OCI-LY7 (cell line): ENCODE measurements around the gene PNMA8C.

Experiments
- CTCF ChIP-seq: fragments of 200-600 bp; sonication (generic); conservative IDR thresholded peaks from 2 replicates; pipeline ENCODE4 v1.5.1; 2014; ENCODE audit warnings: mild to moderate bottlenecking, antibody characterized with exemption, low read length, moderate library complexity, mixed read lengths
- EZH2phosphoT487 ChIP-seq: fragments of 200-600 bp; sonication (generic); IDR thresholded peaks from 2 replicates; pipeline ENCODE4 v1.6.1; 2018; ENCODE audit warnings: low read depth, borderline replicate concordance, mild to moderate bottlenecking, mixed run types, antibody characterized with exemption, low read length, moderate library complexity, mixed read lengths

- no peak for TF ChIP-seq CTCF
- no peak for TF ChIP-seq EZH2phosphoT487
Observed at GRCh38 chr19:46393456-46394401, 35.0 kb downstream of the PNMA8C start.
